NCI-H510A treated with DMSO at 0.1 percent for 48 hours (cell line): ENCODE results near the gene SEC14L3.
A peak's percentile ranks its signal among the peaks of the same experiment; 100 is the strongest.

ENCODE experiments used
- DNase-seq: peaks from one replicate; lab custom pipeline; 2025; lab: John Stamatoyannopoulos, UW

SEC14L3 gene

GRCh38 chr22:30444632-30445437 lies 27.0 kb downstream of the SEC14L3 start:
- peak; percentile 35 for DNase-seq

- DNase-seq = no peak
Observed at GRCh38 chr22:30441088-30441487, 30.7 kb downstream of the SEC14L3 start.

GRCh38 chr22:30439836-30440235 lies 32.0 kb downstream of the SEC14L3 start:
- no peak for DNase-seq

GRCh38 chr22:30439226-30439625 lies 32.6 kb downstream of the SEC14L3 start:
- DNase-seq = no peak

- no peak for DNase-seq
Observed at GRCh38 chr22:30438559-30438958, 33.3 kb downstream of the SEC14L3 start.

GRCh38 chr22:30436196-30436595 lies 35.6 kb downstream of the SEC14L3 start:
- no peak for DNase-seq

GRCh38 chr22:30435674-30436126 lies 36.1 kb downstream of the SEC14L3 start:
- no peak for DNase-seq

GRCh38 chr22:30434843-30435242 lies 37.0 kb downstream of the SEC14L3 start:
- no peak for DNase-seq

- DNase-seq = no peak
Observed at GRCh38 chr22:30433773-30434172, 38.0 kb downstream of the SEC14L3 start.

- no peak for DNase-seq
Observed at GRCh38 chr22:30433227-30433626, 38.6 kb downstream of the SEC14L3 start.

- no peak for DNase-seq
Observed at GRCh38 chr22:30432520-30432919, 39.3 kb downstream of the SEC14L3 start.

- DNase-seq = no peak
Observed at GRCh38 chr22:30432096-30432495, 39.7 kb downstream of the SEC14L3 start.

- no peak for DNase-seq
Observed at GRCh38 chr22:30430933-30431332, 40.9 kb downstream of the SEC14L3 start.

GRCh38 chr22:30429887-30430286 lies 41.9 kb downstream of the SEC14L3 start:
- DNase-seq = no peak

- no peak for DNase-seq
Observed at GRCh38 chr22:30427871-30428270, 43.9 kb downstream of the SEC14L3 start.

GRCh38 chr22:30426388-30427353 lies 45.1 kb downstream of the SEC14L3 start:
- peak; percentile 67 for DNase-seq

- peak; percentile 48 for DNase-seq
Observed at GRCh38 chr22:30425616-30426387, 46.0 kb downstream of the SEC14L3 start, which contains the start of gene MTFP1. Gene MTFP1, plus strand, starts transcription at chr22:30425768. Its CDS starts 112 bp downstream, at chr22:30425880.

- no peak for DNase-seq
Observed at GRCh38 chr22:30425327-30425615, 46.5 kb downstream of the SEC14L3 start.

GRCh38 chr22:30424534-30425326 lies 47.1 kb downstream of the SEC14L3 start:
- DNase-seq = peak; percentile 42

- peak; percentile 97 for DNase-seq
Observed at GRCh38 chr22:30423959-30424533, 47.8 kb downstream of the SEC14L3 start.
